GM12891 (cell line): ENCODE measurements around the gene BICD1.

Source experiments
- PAX5 ChIP-seq: IDR thresholded peaks from 2 replicates; pipeline ENCODE4 v1.6.1; 2011; ENCODE audit warnings: low read length, moderate library complexity, mild to moderate bottlenecking; ENCODE audit not compliant: insufficient read depth, severe bottlenecking
- POLR2A ChIP-seq: IDR thresholded peaks from 2 replicates; pipeline ENCODE4 v1.6.1; 2011; ENCODE audit warnings: low read depth, low read length, control low read depth
- POLR2AphosphoS5 ChIP-seq: IDR thresholded peaks from 2 replicates; pipeline ENCODE4 v1.6.1; 2011; ENCODE audit warnings: low read depth, low read length, control low read depth
- POU2F2 ChIP-seq: IDR thresholded peaks from 2 replicates; pipeline ENCODE4 v1.6.1; 2011; ENCODE audit warnings: low read depth, mild to moderate bottlenecking, control low read depth, low read length, moderate library complexity
- SPI1 ChIP-seq: IDR thresholded peaks from 2 replicates; pipeline ENCODE4 v1.6.1; 2011; ENCODE audit warnings: low read depth, low read length, control low read depth
- TAF1 ChIP-seq: IDR thresholded peaks from 2 replicates; pipeline ENCODE4 v1.6.1; 2011; ENCODE audit warnings: low read depth, low read length, control low read depth

DNA sequence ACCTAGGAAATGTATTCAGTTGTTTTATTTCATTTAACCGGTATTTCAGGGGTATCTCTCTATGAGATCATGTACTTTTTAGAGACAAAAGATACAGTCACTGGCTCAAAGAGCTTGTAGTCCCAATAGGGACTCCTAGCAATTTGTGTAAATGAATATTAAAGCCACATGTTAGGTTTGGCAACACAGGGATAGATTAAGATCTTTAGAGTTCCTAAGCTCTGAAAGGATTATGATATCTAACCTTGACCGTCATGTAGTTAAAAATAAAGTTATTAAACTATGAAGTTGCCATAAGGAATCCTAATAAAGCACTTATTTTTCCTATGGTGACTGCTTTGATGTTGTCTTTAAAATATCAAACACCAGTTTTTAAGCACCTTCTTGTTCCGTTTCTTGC is 192.3 kb downstream of the BICD1 start:
- no peak for TF ChIP-seq POLR2AphosphoS5
- no peak for TF ChIP-seq PAX5
- no peak for TF ChIP-seq POLR2A
- TF ChIP-seq TAF1, result no peak
- no peak for TF ChIP-seq POU2F2
- TF ChIP-seq SPI1, result no peak
